Measurements from ENCODE around the gene SPTLC2.

The SPTLC2 gene

GRCh38 chr14:77657280-77657679, 40.8 kb upstream of the SPTLC2 start:
- no peak overlapping the region for H3K27ac ChIP-seq
- H3K4me1 ChIP-seq (ENCODE audit: low read depth, poor library complexity, severe bottlenecking): no peaks in the 10 kb centered on the region
- H3K36me3 ChIP-seq (ENCODE audit: insufficient read depth): no peaks in the 10 kb centered on the region
- H2AFZ ChIP-seq (ENCODE audit: low read depth): no peak overlapping the region
- no peak overlapping the region for H3K4me3 ChIP-seq (IDR thresholded peaks at IDR 0.05; ENCODE audit: insufficient read depth, low read depth, low read length)
- TF ChIP-seq, protein P1, sequence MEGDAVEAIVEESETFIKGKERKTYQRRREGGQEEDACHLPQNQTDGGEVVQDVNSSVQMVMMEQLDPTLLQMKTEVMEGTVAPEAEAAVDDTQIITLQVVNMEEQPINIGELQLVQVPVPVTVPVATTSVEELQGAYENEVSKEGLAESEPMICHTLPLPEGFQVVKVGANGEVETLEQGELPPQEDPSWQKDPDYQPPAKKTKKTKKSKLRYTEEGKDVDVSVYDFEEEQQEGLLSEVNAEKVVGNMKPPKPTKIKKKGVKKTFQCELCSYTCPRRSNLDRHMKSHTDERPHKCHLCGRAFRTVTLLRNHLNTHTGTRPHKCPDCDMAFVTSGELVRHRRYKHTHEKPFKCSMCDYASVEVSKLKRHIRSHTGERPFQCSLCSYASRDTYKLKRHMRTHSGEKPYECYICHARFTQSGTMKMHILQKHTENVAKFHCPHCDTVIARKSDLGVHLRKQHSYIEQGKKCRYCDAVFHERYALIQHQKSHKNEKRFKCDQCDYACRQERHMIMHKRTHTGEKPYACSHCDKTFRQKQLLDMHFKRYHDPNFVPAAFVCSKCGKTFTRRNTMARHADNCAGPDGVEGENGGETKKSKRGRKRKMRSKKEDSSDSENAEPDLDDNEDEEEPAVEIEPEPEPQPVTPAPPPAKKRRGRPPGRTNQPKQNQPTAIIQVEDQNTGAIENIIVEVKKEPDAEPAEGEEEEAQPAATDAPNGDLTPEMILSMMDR (conservative IDR thresholded peaks at IDR 0.05; ENCODE audit: low read depth, low read length): no peak
- no peak overlapping the region for H3K4me2 ChIP-seq
- no peak overlapping the region for H3K9ac ChIP-seq
- H4K20me1 ChIP-seq (ENCODE audit: insufficient read depth): no peaks in the 10 kb centered on the region
- no peaks in the 10 kb centered on the region for H3K27me3 ChIP-seq (ENCODE audit: insufficient read depth, low read depth)
- no peaks in the 10 kb centered on the region for H3K79me2 ChIP-seq (ENCODE audit: insufficient read depth, low read depth)

DNA sequence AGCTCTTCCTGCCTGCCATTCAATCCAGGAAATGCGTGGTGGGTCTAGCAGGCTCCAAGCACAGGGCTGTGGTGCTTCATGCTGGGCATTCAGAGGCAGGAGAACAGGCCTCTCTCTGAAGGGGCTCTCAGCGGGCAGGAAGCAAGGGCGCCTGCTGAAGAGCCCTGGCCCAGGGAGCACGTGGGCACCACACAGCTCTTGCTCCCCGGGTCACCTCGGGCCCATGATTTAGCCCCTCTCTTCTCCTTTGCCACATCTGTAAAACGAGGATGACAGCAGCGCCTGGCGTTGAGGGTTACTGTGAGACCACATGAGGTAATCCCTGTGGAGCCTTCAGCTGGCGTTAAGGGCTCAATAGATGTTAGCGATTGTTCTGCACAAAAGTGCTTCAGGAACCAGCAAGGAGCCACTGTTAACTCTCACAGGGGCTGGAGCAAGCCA, 37.6 kb upstream of the SPTLC2 start:
- Histone ChIP-seq H3K4me1 (ENCODE audit: low read depth, poor library complexity, severe bottlenecking) (no peaks in the 10 kb centered on the region), H2AFZ (ENCODE audit: low read depth) (no peak overlapping the region), H3K4me3 (IDR thresholded peaks at IDR 0.05; ENCODE audit: insufficient read depth, low read depth, low read length) (no peak overlapping the region), H4K20me1 (ENCODE audit: insufficient read depth) (no peaks in the 10 kb centered on the region), H3K4me2 (no peak overlapping the region), H3K27ac (no peak overlapping the region), H3K9ac (no peak overlapping the region), H3K36me3 (ENCODE audit: insufficient read depth) (no peaks in the 10 kb centered on the region), H3K79me2 (ENCODE audit: insufficient read depth, low read depth) (no peaks in the 10 kb centered on the region), H3K27me3 (ENCODE audit: insufficient read depth, low read depth) (no peaks in the 10 kb centered on the region)
- TF ChIP-seq, protein P1 (conservative IDR thresholded peaks at IDR 0.05; ENCODE audit: low read depth, low read length): no peak

- no peak overlapping the region for H3K4me2 ChIP-seq
- no peaks in the 10 kb centered on the region for H4K20me1 ChIP-seq (ENCODE audit: insufficient read depth)
- TF ChIP-seq, protein P1 (conservative IDR thresholded peaks at IDR 0.05; ENCODE audit: low read depth, low read length): no peak
- H2AFZ ChIP-seq (ENCODE audit: low read depth): no peak overlapping the region
- H3K36me3 ChIP-seq (ENCODE audit: insufficient read depth): no peaks in the 10 kb centered on the region
- no peaks in the 10 kb centered on the region for H3K4me1 ChIP-seq (ENCODE audit: low read depth, poor library complexity, severe bottlenecking)
- no peaks in the 10 kb centered on the region for H3K79me2 ChIP-seq (ENCODE audit: insufficient read depth, low read depth)
- no peak overlapping the region for H3K9ac ChIP-seq
- H3K4me3 ChIP-seq (IDR thresholded peaks at IDR 0.05; ENCODE audit: insufficient read depth, low read depth, low read length): no peak overlapping the region
- no peaks in the 10 kb centered on the region for H3K27me3 ChIP-seq (ENCODE audit: insufficient read depth, low read depth)
- H3K27ac ChIP-seq: no peak overlapping the region
Measured at GRCh38 chr14:77649326-77649725, 32.9 kb upstream of the SPTLC2 start.

- Histone ChIP-seq H4K20me1 (ENCODE audit: insufficient read depth) (no peaks in the 10 kb centered on the region), H3K4me2 (no peak overlapping the region), H3K27ac (no peak overlapping the region), H3K27me3 (ENCODE audit: insufficient read depth, low read depth) (no peaks in the 10 kb centered on the region), H3K9ac (no peak overlapping the region), H3K79me2 (ENCODE audit: insufficient read depth, low read depth) (no peaks in the 10 kb centered on the region), H2AFZ (ENCODE audit: low read depth) (no peak overlapping the region), H3K36me3 (ENCODE audit: insufficient read depth) (no peaks in the 10 kb centered on the region), H3K4me1 (ENCODE audit: low read depth, poor library complexity, severe bottlenecking) (no peaks in the 10 kb centered on the region), H3K4me3 (IDR thresholded peaks at IDR 0.05; ENCODE audit: insufficient read depth, low read depth, low read length) (no peak overlapping the region)
- TF ChIP-seq, protein P1 (conservative IDR thresholded peaks at IDR 0.05; ENCODE audit: low read depth, low read length): no peak
Measured at GRCh38 chr14:77648520-77649200, 32.2 kb upstream of the SPTLC2 start.
